AG08396 (cell line): ENCODE results near the gene CDKN2B-AS1.

Experiments used
- DNase-seq: peaks from one replicate; pipeline ENCODE4 v3.0.0; 2012; ENCODE audit warnings: low spot score, mixed read lengths

Gene CDKN2B-AS1

GRCh38 chr9:21982861-21983560 is 11.6 kb upstream of the CDKN2B-AS1 start:
- no peak for DNase-seq

- no peak for DNase-seq
Observed at GRCh38 chr9:21983561-21983935, 11.0 kb upstream of the CDKN2B-AS1 start.

GRCh38 chr9:21984101-21984500 is 10.5 kb upstream of the CDKN2B-AS1 start:
- no peak for DNase-seq

GRCh38 chr9:21985964-21986667 is 8.5 kb upstream of the CDKN2B-AS1 start:
- DNase-seq: no peak

GRCh38 chr9:21988056-21988990 is 6.3 kb upstream of the CDKN2B-AS1 start:
- no peak for DNase-seq

- no peak for DNase-seq
Observed at GRCh38 chr9:21989440-21990189, 5.0 kb upstream of the CDKN2B-AS1 start.

- no peak for DNase-seq
Observed at GRCh38 chr9:21991072-21991959, 3.3 kb upstream of the CDKN2B-AS1 start.

GRCh38 chr9:21993007-21993406 is 1.6 kb upstream of the CDKN2B-AS1 start:
- no peak for DNase-seq

GRCh38 chr9:21993893-21994555 is 567 bp upstream of the CDKN2B-AS1 start, which contains the start of gene CDKN2A:
Gene CDKN2A, minus strand, starts transcription at chr9:21994392.
- no peak for DNase-seq

GRCh38 chr9:21995006-21995665 is 545 bp downstream of the CDKN2B-AS1 start:
- peak; percentile 82 for DNase-seq

- DNase-seq: peak; percentile 65
Observed at GRCh38 chr9:21995666-21996398, 1.2 kb downstream of the CDKN2B-AS1 start.

- DNase-seq: no peak
Observed at GRCh38 chr9:21996438-21996837, 1.8 kb downstream of the CDKN2B-AS1 start.

- no peak for DNase-seq
Observed at GRCh38 chr9:21996858-21997257, 2.3 kb downstream of the CDKN2B-AS1 start.

GRCh38 chr9:21997480-21997879 is 2.9 kb downstream of the CDKN2B-AS1 start:
- no peak for DNase-seq

- no peak for DNase-seq
Observed at GRCh38 chr9:21998026-21998425, 3.4 kb downstream of the CDKN2B-AS1 start.

- DNase-seq: no peak
Observed at GRCh38 chr9:22002038-22002437, 7.4 kb downstream of the CDKN2B-AS1 start.

- no peak for DNase-seq
Observed at GRCh38 chr9:22005021-22005701, 10.6 kb downstream of the CDKN2B-AS1 start.
